Hematopoietic multipotent progenitor cell treated with erythropoietin and hydrocortisone succinate and interleukin-3 and kit ligand, for 17 days (in vitro differentiated cells): Measurements from ENCODE around the gene IL20RB.

Source experiments
- DNase-seq: peaks from one replicate; pipeline ENCODE4 v3.0.0-alpha.2; 2015; ENCODE audit warnings: low spot score

Gene IL20RB

GRCh38 chr3:137039570-137039969 lies 81.8 kb downstream of the IL20RB start:
- DNase-seq: no peak

GRCh38 chr3:137041251-137041650 lies 83.5 kb downstream of the IL20RB start:
- DNase-seq: no peak

- no peak for DNase-seq
These were observed 83.9 kb downstream of the IL20RB start for GRCh38 chr3:137041686-137042085.

GRCh38 chr3:137046747-137047146 lies 89.0 kb downstream of the IL20RB start:
- no peak for DNase-seq

GRCh38 chr3:137047240-137047639 lies 89.5 kb downstream of the IL20RB start:
- DNase-seq: no peak

GRCh38 chr3:137050281-137050680 lies 92.5 kb downstream of the IL20RB start:
- no peak for DNase-seq

GRCh38 chr3:137052298-137052697 lies 94.5 kb downstream of the IL20RB start:
- DNase-seq: no peak
